Measurements from ENCODE around the gene IWS1. TPM values are rescaled to one million over a fixed set of nuclear protein-coding genes. Genes with fewer than 3 reads are reported as not detected.

IWS1 gene
- total RNA-seq, 6 experiments from 2014 or later = 34.7 to 44.6 (median 38.3) TPM

DNA sequence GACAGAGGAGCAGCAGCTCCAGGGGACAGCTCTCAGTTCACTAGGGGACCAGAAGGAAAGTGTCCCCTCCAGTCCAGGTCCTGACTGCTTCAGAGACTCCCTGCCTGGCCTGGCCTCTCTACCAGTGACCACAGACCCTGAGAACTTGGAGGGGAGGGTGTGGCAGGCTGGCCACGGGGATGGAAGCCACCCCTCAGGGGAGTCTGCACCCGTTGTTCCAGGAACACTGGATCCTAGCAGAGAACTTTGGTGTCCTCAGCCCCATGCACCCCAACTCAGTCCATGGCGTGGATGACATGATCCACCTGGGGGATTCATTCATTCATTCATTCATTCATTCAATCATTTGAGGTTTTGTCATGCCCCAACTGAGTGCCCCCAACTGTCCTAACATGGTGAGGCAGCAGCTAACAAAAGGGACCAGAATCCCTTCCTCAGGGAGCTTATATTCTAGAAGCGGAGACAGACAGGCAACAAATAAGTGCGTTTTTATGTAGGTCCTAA, 41.1 kb upstream of the IWS1 start:
- no peak overlapping the region for H3K27ac Mint-ChIP-seq
- H3K27me3 Mint-ChIP-seq (ENCODE audit: insufficient read depth) = peaks cover 8% of the 10 kb centered on the region
- no peaks in the 10 kb centered on the region for H3K9me3 Mint-ChIP-seq

GRCh38 chr2:127566576-127566975, 40.3 kb upstream of the IWS1 start:
- H3K9me3 Mint-ChIP-seq = no peaks in the 10 kb centered on the region
- no peak for TF ChIP-seq CTCF (IDR thresholded peaks at IDR 0.05)
- DNase-seq = no peak
- H3K27ac Mint-ChIP-seq = no peak overlapping the region
- no peak overlapping the region for H3K4me3 Mint-ChIP-seq
- H3K4me1 Mint-ChIP-seq (ENCODE audit: low read depth) = peaks cover 26% of the 10 kb centered on the region
- H3K36me3 Mint-ChIP-seq (ENCODE audit: low read depth) = peaks cover 5% of the 10 kb centered on the region; the same call in 1 of the 2 replicates
- H3K27me3 Mint-ChIP-seq (ENCODE audit: insufficient read depth) = peaks cover 8% of the 10 kb centered on the region

More for the DNA sequence above, 41.1 kb upstream of the IWS1 start:
- peaks cover 26% of the 10 kb centered on the region for H3K4me1 Mint-ChIP-seq (ENCODE audit: low read depth)
- H3K4me3 Mint-ChIP-seq = no peak overlapping the region
- no peak for DNase-seq
- TF ChIP-seq CTCF (IDR thresholded peaks at IDR 0.05) = no peak
- H3K36me3 Mint-ChIP-seq (ENCODE audit: low read depth) = peaks cover 5% of the 10 kb centered on the region; the same call in 1 of the 2 replicates

GRCh38 chr2:127566139-127566417, 39.8 kb upstream of the IWS1 start:
- Mint-ChIP-seq H3K36me3 (ENCODE audit: low read depth) (peaks cover 5% of the 10 kb centered on the region; the same call in 1 of the 2 replicates), H3K4me1 (ENCODE audit: low read depth) (peaks cover 22% of the 10 kb centered on the region), H3K27me3 (ENCODE audit: insufficient read depth) (peaks cover 13% of the 10 kb centered on the region), H3K27ac (no peak overlapping the region), H3K4me3 (no peak overlapping the region), H3K9me3 (no peaks in the 10 kb centered on the region)
- TF ChIP-seq CTCF (IDR thresholded peaks at IDR 0.05) = no peak
- no peak for DNase-seq

GRCh38 chr2:127565261-127566138, 39.2 kb upstream of the IWS1 start:
- no peak overlapping the region for H3K27ac Mint-ChIP-seq
- no peak overlapping the region for H3K4me3 Mint-ChIP-seq
- no peaks in the 10 kb centered on the region for H3K9me3 Mint-ChIP-seq
- DNase-seq = no peak
- H3K4me1 Mint-ChIP-seq (ENCODE audit: low read depth) = peaks cover 16% of the 10 kb centered on the region
- peaks cover 5% of the 10 kb centered on the region; the same call in 1 of the 2 replicates for H3K36me3 Mint-ChIP-seq (ENCODE audit: low read depth)
- peaks cover 13% of the 10 kb centered on the region for H3K27me3 Mint-ChIP-seq (ENCODE audit: insufficient read depth)
- no peak for TF ChIP-seq CTCF (IDR thresholded peaks at IDR 0.05)

DNA sequence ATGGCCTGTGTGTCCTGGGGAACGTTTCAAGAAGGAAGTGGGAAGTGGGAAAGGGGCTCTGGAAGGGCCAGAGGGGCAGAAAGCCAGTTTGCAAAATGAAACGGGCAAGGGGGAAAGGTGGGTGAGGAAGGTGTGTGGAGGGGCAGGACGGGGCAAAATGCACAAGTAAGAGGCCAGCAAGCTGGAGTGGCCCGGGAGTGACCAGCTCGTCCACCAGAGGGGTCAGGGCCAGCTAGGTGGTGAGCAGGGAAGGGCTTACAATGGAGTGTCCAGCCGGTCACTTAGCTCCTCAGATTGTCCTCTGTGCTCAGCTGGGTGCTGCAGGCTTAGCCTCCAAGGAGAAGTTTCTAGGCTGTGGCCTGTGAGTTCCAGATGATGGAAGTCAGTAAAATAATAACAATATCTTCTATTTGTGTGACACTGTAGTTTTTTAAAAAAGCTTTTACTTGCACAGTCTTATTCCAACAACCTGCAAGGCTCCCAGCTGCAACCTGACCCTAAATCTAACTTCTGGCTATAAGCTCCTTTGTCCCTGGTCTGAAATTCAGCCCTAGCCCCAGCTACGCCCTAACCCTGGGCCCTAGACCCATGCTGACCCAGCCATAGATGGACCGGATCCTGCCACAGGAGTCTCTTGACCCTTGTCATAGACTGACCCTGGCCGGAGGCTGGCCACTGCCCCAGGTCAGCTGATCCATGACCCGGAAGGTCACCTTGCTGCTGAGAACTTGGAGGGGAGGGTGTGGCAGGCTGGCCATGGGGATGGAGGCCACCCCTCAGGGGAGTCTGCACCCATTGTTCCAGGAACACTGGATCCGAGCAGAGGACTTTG, 38.4 kb upstream of the IWS1 start:
- no peak for DNase-seq
- H3K27me3 Mint-ChIP-seq (ENCODE audit: insufficient read depth) = peaks cover 17% of the 10 kb centered on the region
- no peak overlapping the region for H3K27ac Mint-ChIP-seq
- peaks cover 7% of the 10 kb centered on the region for H3K4me1 Mint-ChIP-seq (ENCODE audit: low read depth)
- no peak overlapping the region for H3K4me3 Mint-ChIP-seq
- no peak for TF ChIP-seq CTCF (IDR thresholded peaks at IDR 0.05)
- no peaks in the 10 kb centered on the region for H3K9me3 Mint-ChIP-seq
- peaks cover 5% of the 10 kb centered on the region; the same call in 1 of the 2 replicates for H3K36me3 Mint-ChIP-seq (ENCODE audit: low read depth)
